K562 (cell line): ENCODE data around the gene XPNPEP1. TPM values are rescaled to one million over a fixed set of nuclear protein-coding genes. Genes with fewer than 3 reads are reported as not detected.

ENCODE experiments used
- ATAC-seq: fragments of 200-7000 bp; cut with Tn5 transposase; 3 replicates; pipeline ENCODE4 v1.9.1; 2020; ENCODE audit warnings: moderate library complexity
- BruUV-seq: library from RNA; stranded (reverse); fragments of 400-500 nt; replicated peaks from 2 replicates; lab custom pipeline; 2021; lab: Mats Ljungman, UMichigan
- CTCF ChIA-PET: fragments of 300-600 bp; formaldehyde crosslinking; extraction: SDS; loops from one replicate; lab custom pipeline; 2021; ENCODE audit warnings: low intra/inter-chr PET ratio; lab: Yijun Ruan, JAX
- POLR2A ChIA-PET: fragments of 300-600, 350-650 bp; sonication (Branson Sonifier 250); formaldehyde crosslinking; extraction: SDS; loops from one replicate; lab custom pipeline; 2021; ENCODE audit warnings: antibody characterized with exemption, inconsistent platforms; lab: Yijun Ruan, JAX
- DNase-seq, 4 experiments: peaks; one replicate each; pipeline versions ENCODE4 v3.0.0 to v3.0.0-alpha.2; 2011 to 2018; ENCODE audit warnings: low spot score in 3 of 4, mixed read lengths in 3 of 4; ENCODE audit errors: extremely low read depth in 1 of 4
- FAIRE-seq: peaks from 2 replicates; lab custom pipeline; 2011; peaks lifted over from hg19 to GRCh38; lab: Jason Lieb, UNC
- H2AFZ ChIP-seq: 2 replicates; pipeline ENCODE4 v1.6.0; 2011; ENCODE audit warnings: low read depth, low read length, control low read depth, inconsistent platforms
- H3K27ac ChIP-seq: fragments of 200-600 bp; 3 replicates; pipeline ENCODE4 v1.8.0; 2011; ENCODE audit warnings: low read depth, mild to moderate bottlenecking, control low read depth, inconsistent platforms, low read length, moderate library complexity, mixed read lengths; ENCODE audit errors: extremely low read depth
- H3K27me3 ChIP-seq, 2 experiments: fragments of 300-600 bp in 1 of 2; 2 replicates in 1 of 2; 3 replicates in 1 of 2; pipeline versions ENCODE4 v1.6.0 to v1.8.0; 2011; ENCODE audit warnings: inconsistent platforms in 2 of 2, low read length in 2 of 2, mild to moderate bottlenecking in 1 of 2, mixed read lengths in 1 of 2, moderate library complexity in 1 of 2; ENCODE audit not compliant: control insufficient read depth in 2 of 2, insufficient read depth in 2 of 2
- H3K36me3 ChIP-seq: fragments of 300-600 bp; 3 replicates; pipeline ENCODE4 v1.8.0; 2011; ENCODE audit warnings: mild to moderate bottlenecking, low read length, inconsistent platforms; ENCODE audit not compliant: control insufficient read depth, insufficient read depth
- H3K4me1 ChIP-seq, 2 experiments: fragments of 200-600 bp in 1 of 2; replicated peaks in 1 of 2; 2 replicates in 1 of 2; 3 replicates in 1 of 2; pipeline versions ENCODE4 v1.5.1 to v1.8.0; 2011; ENCODE audit warnings: inconsistent platforms in 2 of 2, low read length in 2 of 2, mild to moderate bottlenecking in 1 of 2, mixed read lengths in 1 of 2, moderate library complexity in 1 of 2; ENCODE audit not compliant: control insufficient read depth in 2 of 2, insufficient read depth in 2 of 2
- H3K4me2 ChIP-seq: 2 replicates; pipeline ENCODE4 v1.6.1; 2011; ENCODE audit warnings: low read length, control low read depth, inconsistent platforms, mixed read lengths; ENCODE audit not compliant: insufficient read depth
- H3K4me3 ChIP-seq: fragments of 200-600 bp; sonication (generic), shearing (Covaris generic); 2 replicates; pipeline ENCODE4 v1.5.1; 2016; ENCODE audit warnings: control low read depth, inconsistent platforms
- H3K79me2 ChIP-seq: fragments of 200-600 bp; 3 replicates; pipeline ENCODE4 v1.8.0; 2011; ENCODE audit warnings: low read length, inconsistent platforms; ENCODE audit not compliant: control insufficient read depth, insufficient read depth
- H3K9ac ChIP-seq, 2 experiments: 2 replicates each; pipeline versions ENCODE4 v1.6.0 to v1.6.1; 2011; ENCODE audit warnings: low read depth in 2 of 2, low read length in 2 of 2, control low read depth in 1 of 2, inconsistent platforms in 1 of 2, mild to moderate bottlenecking in 1 of 2, mixed read lengths in 1 of 2; ENCODE audit not compliant: insufficient read depth in 1 of 2
- H3K9me1 ChIP-seq: one replicate; pipeline ENCODE4 v1.6.0; 2011; ENCODE audit warnings: inconsistent platforms, mild to moderate bottlenecking, low read length, moderate library complexity; ENCODE audit not compliant: control insufficient read depth, insufficient read depth
- H3K9me3 ChIP-seq: replicated peaks from 2 replicates; pipeline ENCODE4 v1.5.1; 2011; ENCODE audit warnings: low read depth, low read length, inconsistent platforms; ENCODE audit not compliant: control insufficient read depth, insufficient read depth
- H4K20me1 ChIP-seq: replicated peaks from 2 replicates; pipeline ENCODE4 v1.6.1; 2011; ENCODE audit warnings: low read length, inconsistent platforms, mixed read lengths; ENCODE audit not compliant: control insufficient read depth, insufficient read depth
- C11orf30 ChIP-seq: fragments of 450-650 bp; IDR thresholded peaks from 2 replicates; pipeline ENCODE4 v1.6.1; 2016; ENCODE audit warnings: low read depth, mild to moderate bottlenecking
- ID3 ChIP-seq, 2 experiments: fragments of 250-450 bp in 1 of 2; fragments of 450-650 bp in 1 of 2; sonication (Bioruptor Pico) in 1 of 2; IDR thresholded peaks; 2 replicates each; pipeline versions ENCODE4 v1.6.1 to v1.8.0; 2016 to 2021; ENCODE audit warnings: mild to moderate bottlenecking in 2 of 2, moderate library complexity in 2 of 2, missing compliant biosample characterization in 1 of 2, missing genetic modification characterization in 1 of 2
- MED1 ChIP-seq: sonication (generic); formaldehyde crosslinking; IDR thresholded peaks from 2 replicates; pipeline ENCODE4 v1.8.1; 2023; ENCODE audit warnings: missing genetic modification reagents, borderline replicate concordance
- NR2C1 ChIP-seq, 2 experiments: fragments of 450-650 bp; IDR thresholded peaks; 2 replicates each; pipeline ENCODE4 v1.6.1; 2017; ENCODE audit warnings: mild to moderate bottlenecking in 2 of 2, antibody characterized with exemption in 1 of 2, inconsistent platforms in 1 of 2, missing compliant biosample characterization in 1 of 2, missing genetic modification characterization in 1 of 2
- TEAD2 ChIP-seq: fragments of 450-650 bp; IDR thresholded peaks from 2 replicates; pipeline ENCODE4 v1.6.1; 2016; ENCODE audit warnings: missing genetic modification characterization, control low read depth, missing compliant biosample characterization
- U2AF2 ChIP-seq: fragments of 200-400 bp; formaldehyde crosslinking; optimal IDR thresholded peaks from 2 replicates; pipeline ENCODE3; 2017; ENCODE audit warnings: low read depth, mild to moderate bottlenecking, low read length
- WGBS: fragments of 100-300 bp; shearing (Covaris generic); methylation state at CpG from one replicate; pipeline ENCODE4 v1.1.6; 2016; ENCODE audit warnings: low coverage, mixed read lengths; ENCODE audit not compliant: insufficient coverage; ENCODE audit errors: missing lambda C conversion rate; 5-methylcytosine and 5-hydroxymethylcytosine counted together
- in situ Hi-C: fragments of 300-500 bp; cut with MboI; formaldehyde crosslinking; loops from 4 replicates; pipeline ENCODE4 v1.15.0; 2018; ENCODE audit warnings: inconsistent platforms, mixed read lengths
- intact Hi-C: fragments of 100-400 bp; cut with micrococcal nuclease; formaldehyde crosslinking; loops from 2 replicates; pipeline ENCODE4 v1.14.2; 2022
- polyA plus RNA-seq, 8 experiments: library from polyadenylated mRNA; depleted of rRNA in 4 of 8; stranded (reverse) in 5 of 8; unstranded in 3 of 8; fragments of >200 nt; fragmentation: Nextera tagmentation in 2 of 8; fragmentation: Illumina TruSeq in 1 of 8; extraction: Ambion mirVana in 2 of 8; extraction: Trizol in 1 of 8; gene quantifications; 2 replicates each; pipeline versions ENCODE4 v1.2.1 to v1.2.3, GENCODE V29; 2011 to 2014; ENCODE audit warnings: inconsistent platforms in 1 of 8, missing spikeins in 1 of 8
- total RNA-seq, 7 experiments: library from RNA; depleted of rRNA in 6 of 7; stranded (reverse); fragments of >200 nt in 6 of 7; fragmentation: Illumina TruSeq in 2 of 7; extraction: Trizol in 2 of 7; gene quantifications; 2 replicates each; pipeline versions ENCODE4 v1.2.1 to v1.2.3, GENCODE V29; 2011 to 2021; ENCODE audit warnings: low replicate concordance in 1 of 7

The XPNPEP1 gene
- total and polyA plus RNA-seq, 9 of the 15 experiments (the other 6 are each of a cell fraction or from before 2014, with no cell fraction given), result 24.2 to 93.5 (median 40.1) TPM

GRCh38 chr10:109915566-109915965 is 7.7 kb downstream of the XPNPEP1 start:
- FAIRE-seq (no peak), DNase-seq (no peak), ATAC-seq (no peak)
- WGBS, result 60% methylated on average over 2 of the region's 2 CpGs
- H3K9me3 ChIP-seq, result no peaks in the 10 kb centered on the region
- no TSS peak for BruUV-seq
- H3K4me2 ChIP-seq, result no peak overlapping the region
- H3K27me3 ChIP-seq, result no peaks in the 10 kb centered on the region
- H2AFZ ChIP-seq, result no peak overlapping the region
- intact Hi-C loops (no loop called here), in situ Hi-C loops (no loop called here)
- H3K36me3 ChIP-seq, result peaks cover 13% of the 10 kb centered on the region; the same call in 2 of the 3 replicates
- POLR2A ChIA-PET, result no interaction called here
- no peaks in the 10 kb centered on the region for H3K9me1 ChIP-seq
- no peak overlapping the region for H3K27ac ChIP-seq
- no peak overlapping the region for H3K4me3 ChIP-seq
- no peak for TF ChIP-seq NR2C1 (IDR thresholded peaks at IDR 0.05)
- TF ChIP-seq NR2C1 (tag; IDR thresholded peaks at IDR 0.05), result no peak
- TF ChIP-seq C11orf30, result no peak
- no peak for TF ChIP-seq MED1 (CRISPR knock-in tag)
- no peak for TF ChIP-seq U2AF2
- no peak for TF ChIP-seq ID3 (CRISPR knock-in tag; IDR thresholded peaks at IDR 0.05)
- TF ChIP-seq ID3 (tag; IDR thresholded peaks at IDR 0.05), result no peak
- TF ChIP-seq TEAD2, result no peak
- H3K79me2 ChIP-seq, result peaks cover 15% of the 10 kb centered on the region; the same call in 2 of the 3 replicates
- H4K20me1 ChIP-seq, result no peaks in the 10 kb centered on the region
- H3K4me1 ChIP-seq, result peaks cover 0 to 4% of the 10 kb centered on the region in 2 experiments; a peak in 1 of 5 replicates
- CTCF ChIA-PET, result no interaction called here
- H3K9ac ChIP-seq, result no peak overlapping the region
